Ectodermal cell (in vitro differentiated cells): ENCODE data around the gene HRH1.

Source experiments
- H3K27ac ChIP-seq: 2 replicates; pipeline ENCODE4 v1.7.0; 2013; ENCODE audit warnings: mild to moderate bottlenecking, low read depth, low read length; ENCODE audit not compliant: insufficient read depth, poor library complexity, severe bottlenecking
- H3K27me3 ChIP-seq: 2 replicates; pipeline ENCODE4 v1.7.0; 2013; ENCODE audit warnings: mild to moderate bottlenecking, low read length; ENCODE audit not compliant: insufficient read depth, control insufficient read depth, poor library complexity, severe bottlenecking
- H3K36me3 ChIP-seq: one replicate; pipeline ENCODE4 v1.7.0; 2013; ENCODE audit warnings: low read length; ENCODE audit not compliant: control insufficient read depth, insufficient read depth
- H3K4me1 ChIP-seq: one replicate; pipeline ENCODE4 v1.7.0; 2013; ENCODE audit warnings: low read length; ENCODE audit not compliant: control insufficient read depth, insufficient read depth
- H3K4me3 ChIP-seq: 2 replicates; pipeline ENCODE4 v1.7.0; 2013; ENCODE audit warnings: low read depth, low read length, control low read depth; ENCODE audit not compliant: insufficient read depth
- H3K9me3 ChIP-seq: 2 replicates; pipeline ENCODE4 v1.7.0; 2013; ENCODE audit warnings: mild to moderate bottlenecking, low read length, moderate library complexity; ENCODE audit not compliant: control insufficient read depth
- WGBS, 2 experiments: methylation state at CpG; one replicate each; pipeline ENCODE4 v1.1.7; 2013; ENCODE audit warnings: missing lambda C conversion rate in 2 of 2; 5-methylcytosine and 5-hydroxymethylcytosine counted together

Gene HRH1

DNA sequence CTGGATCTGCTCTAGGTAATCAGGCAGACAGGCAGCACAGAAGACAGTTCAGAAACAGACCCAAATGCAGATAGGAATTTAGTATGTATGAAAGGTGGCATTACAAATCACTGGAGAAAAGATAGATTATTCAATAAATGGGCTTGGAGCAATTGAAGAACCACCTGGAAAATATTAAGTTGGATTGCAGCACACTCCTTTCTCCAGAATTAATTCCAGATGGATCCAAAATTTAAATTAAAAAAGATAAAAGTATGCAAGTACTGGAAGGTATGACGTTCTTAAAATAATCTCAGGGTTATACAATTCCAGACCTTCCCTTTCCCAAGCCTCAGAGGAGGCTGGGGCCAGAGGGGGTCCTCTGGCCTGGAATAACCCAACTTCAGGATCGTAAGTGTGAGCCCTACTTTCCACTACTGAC lies 32.5 kb downstream of the HRH1 start:
- no peaks in the 10 kb centered on the region for H3K27me3 ChIP-seq
- no peak overlapping the region for H3K4me3 ChIP-seq
- H3K4me1 ChIP-seq = no peaks in the 10 kb centered on the region
- H3K27ac ChIP-seq = no peak overlapping the region
- H3K36me3 ChIP-seq = no peaks in the 10 kb centered on the region
- H3K9me3 ChIP-seq = no peaks in the 10 kb centered on the region
- WGBS, 2 experiments = 77 to 89% methylated on average over 2 of the region's 2 CpGs

DNA sequence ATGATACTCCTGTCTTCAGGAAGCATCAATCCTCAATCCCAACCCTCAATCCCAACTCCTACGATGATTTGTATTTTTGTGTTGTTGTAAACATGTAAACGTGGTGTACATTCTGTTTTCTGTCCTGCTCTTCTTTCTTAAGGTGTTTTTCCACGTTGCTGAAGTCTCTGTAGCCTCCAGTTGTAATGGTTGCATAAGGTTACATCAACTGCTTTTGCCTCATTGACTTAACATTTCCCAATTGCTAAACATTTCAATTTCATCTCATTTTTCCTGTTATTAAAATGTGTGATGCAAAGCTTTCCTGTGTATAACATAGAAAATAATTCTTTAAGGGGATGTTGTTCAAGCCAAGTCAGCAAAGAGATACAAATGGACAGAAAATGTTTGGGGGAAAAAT lies 33.4 kb downstream of the HRH1 start:
- H3K4me3 ChIP-seq = no peak overlapping the region
- H3K27ac ChIP-seq = no peak overlapping the region
- no peaks in the 10 kb centered on the region for H3K36me3 ChIP-seq
- no peaks in the 10 kb centered on the region for H3K4me1 ChIP-seq
- no peaks in the 10 kb centered on the region for H3K27me3 ChIP-seq
- WGBS, 2 experiments = 57 to 80% methylated on average over 2 to 3 of the region's 3 CpGs
- no peaks in the 10 kb centered on the region for H3K9me3 ChIP-seq

DNA sequence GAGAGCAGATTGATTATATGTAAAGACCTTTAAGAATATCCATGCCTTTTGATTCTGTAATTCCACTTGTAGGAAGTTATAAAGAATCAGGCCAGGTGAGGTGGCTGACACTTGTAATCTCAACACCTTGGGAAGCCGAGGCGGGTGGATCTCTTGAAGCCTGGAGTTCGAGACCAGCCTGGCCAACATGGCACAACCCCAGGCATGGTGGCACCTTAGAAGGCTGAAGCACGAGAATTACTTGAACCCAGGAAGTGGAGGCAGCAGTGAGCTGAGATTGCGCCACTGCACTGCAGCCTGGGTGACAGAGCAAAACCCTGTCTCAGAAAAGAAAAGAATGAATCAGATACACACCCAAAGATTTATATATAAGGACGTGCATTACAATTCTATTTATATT lies 33.9 kb downstream of the HRH1 start:
- Histone ChIP-seq H3K9me3 (no peaks in the 10 kb centered on the region), H3K27me3 (no peaks in the 10 kb centered on the region), H3K4me1 (no peaks in the 10 kb centered on the region), H3K27ac (no peak overlapping the region), H3K36me3 (no peaks in the 10 kb centered on the region), H3K4me3 (no peak overlapping the region)
- 73 to 80% methylated on average over 5 of the region's 6 CpGs for WGBS, 2 experiments

DNA sequence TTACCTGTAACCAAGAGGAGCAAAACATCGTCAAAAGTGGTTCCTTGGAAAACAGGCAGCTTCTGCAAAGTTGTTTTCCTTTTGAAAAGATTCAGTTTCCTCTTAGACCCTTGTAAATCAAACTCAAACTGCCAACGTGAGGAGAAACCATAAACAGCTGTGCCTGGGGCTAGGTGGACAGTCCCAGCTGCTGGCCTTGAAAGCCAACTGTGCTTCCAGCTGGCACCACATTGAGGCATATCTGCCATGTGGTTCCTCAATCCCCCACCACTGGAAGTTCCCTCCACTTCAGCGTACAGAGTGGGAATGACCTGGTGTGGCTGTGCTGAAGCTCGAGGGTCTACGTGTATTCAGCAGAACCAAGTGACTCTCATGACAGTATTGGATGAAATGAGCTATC lies 40.9 kb downstream of the HRH1 start:
- Histone ChIP-seq H3K4me3 (no peak overlapping the region), H3K4me1 (no peaks in the 10 kb centered on the region), H3K27ac (no peak overlapping the region), H3K27me3 (no peaks in the 10 kb centered on the region), H3K9me3 (no peaks in the 10 kb centered on the region), H3K36me3 (no peaks in the 10 kb centered on the region)
- 91 to 93% methylated on average over 5 of the region's 5 CpGs for WGBS, 2 experiments

DNA sequence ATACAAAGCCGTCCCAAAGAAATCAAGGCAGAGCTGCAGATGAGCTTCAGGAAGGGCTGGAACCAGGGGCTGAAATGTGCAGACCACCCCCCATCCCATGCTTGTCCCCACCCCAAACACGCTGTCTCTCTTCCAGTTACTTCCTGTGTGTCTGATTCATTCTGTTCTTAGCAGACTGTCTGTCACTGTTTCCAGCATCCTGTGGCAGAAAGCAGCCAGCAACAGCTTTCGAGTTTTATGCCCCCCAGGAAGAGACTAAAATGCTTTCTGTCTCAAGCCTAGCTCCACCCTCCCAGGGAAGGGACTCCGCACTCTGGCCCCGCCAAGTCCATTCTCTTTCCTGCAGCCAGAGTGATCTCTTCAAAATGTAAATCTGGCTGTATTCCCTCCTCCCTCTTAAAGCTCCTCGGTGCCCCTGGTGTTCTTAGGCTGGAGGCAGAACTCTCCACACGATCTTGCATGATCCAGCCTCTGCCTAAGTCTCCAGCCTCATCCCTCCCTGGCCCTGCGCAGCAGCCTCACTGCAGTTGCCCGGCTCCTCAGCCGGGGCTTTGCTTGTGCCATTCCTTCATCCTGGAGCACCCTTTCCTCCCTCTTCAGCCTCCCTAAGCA lies 41.5 kb downstream of the HRH1 start:
- no peaks in the 10 kb centered on the region for H3K36me3 ChIP-seq
- H3K9me3 ChIP-seq = no peaks in the 10 kb centered on the region
- H3K27ac ChIP-seq = no peak overlapping the region
- H3K4me3 ChIP-seq = no peak overlapping the region
- no peaks in the 10 kb centered on the region for H3K4me1 ChIP-seq
- 57 to 61% methylated on average over 10 of the region's 10 CpGs for WGBS, 2 experiments
- H3K27me3 ChIP-seq = no peaks in the 10 kb centered on the region

DNA sequence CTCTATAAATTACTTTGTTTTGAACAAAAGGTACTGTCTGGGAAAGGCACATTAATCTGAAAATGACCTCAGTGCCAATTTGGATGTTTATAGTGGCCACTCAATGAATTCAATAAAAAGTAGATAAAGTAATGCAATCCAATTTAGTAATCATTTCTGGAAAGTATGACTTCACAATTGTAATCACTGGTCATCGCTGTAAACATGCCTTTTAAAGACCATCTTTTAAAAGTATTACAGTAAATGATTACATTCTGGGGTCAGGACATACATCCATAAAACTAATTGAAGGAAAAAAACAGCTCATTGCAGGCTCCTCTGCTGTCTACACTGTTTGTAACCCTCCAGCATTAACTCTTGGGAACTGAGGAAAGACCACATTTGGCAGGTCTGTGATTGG lies 43.2 kb downstream of the HRH1 start:
- no peaks in the 10 kb centered on the region for H3K9me3 ChIP-seq
- no peaks in the 10 kb centered on the region for H3K27me3 ChIP-seq
- H3K4me3 ChIP-seq = no peak overlapping the region
- H3K27ac ChIP-seq = no peak overlapping the region
- WGBS, 2 experiments = 88% methylated on average over 1 of the region's 1 CpG; no CpG with 5 or more reads in 1 of the 2 experiments
- H3K4me1 ChIP-seq = no peaks in the 10 kb centered on the region
- H3K36me3 ChIP-seq = no peaks in the 10 kb centered on the region

DNA sequence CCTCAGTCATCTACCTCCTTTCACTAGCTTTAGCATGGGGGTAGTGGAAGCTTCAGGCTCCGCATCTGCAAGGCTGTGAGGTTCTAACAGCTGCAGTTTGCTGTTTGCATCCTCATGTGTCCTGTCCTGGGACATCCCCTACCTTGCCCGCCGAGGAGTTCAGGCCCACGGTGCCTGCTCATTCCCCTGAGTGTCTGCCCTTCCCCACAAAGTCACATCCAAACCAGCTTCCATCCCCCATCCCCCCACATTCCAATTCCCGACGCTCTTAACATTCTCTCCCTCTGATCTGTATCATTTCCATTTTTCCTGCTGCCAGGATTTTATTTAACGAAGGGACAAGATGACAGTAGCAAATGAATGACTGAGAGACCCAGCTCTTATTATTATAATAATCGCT lies 43.8 kb downstream of the HRH1 start:
- no peaks in the 10 kb centered on the region for H3K4me1 ChIP-seq
- WGBS, 2 experiments = 68 to 69% methylated on average over 8 of the region's 8 CpGs

DNA sequence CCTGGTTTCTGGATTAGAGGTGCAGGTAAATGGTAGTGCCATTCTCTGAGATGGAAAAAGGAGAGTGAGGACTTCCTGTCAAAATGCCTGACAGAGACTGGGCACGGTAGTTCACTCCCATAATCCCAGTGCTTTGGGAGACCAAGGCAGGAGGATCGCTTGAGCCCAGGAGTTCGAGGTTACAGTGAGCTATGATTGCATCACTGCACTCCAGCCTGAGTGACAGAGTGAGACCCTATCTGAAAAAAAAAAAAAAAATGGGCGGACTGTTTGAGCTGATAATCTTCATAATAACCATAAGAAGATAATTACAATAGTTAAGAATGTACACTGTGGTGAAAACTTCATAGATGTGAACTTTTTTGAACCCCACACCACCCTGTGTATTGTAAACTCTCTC lies 44.2 kb downstream of the HRH1 start:
- Histone ChIP-seq H3K27ac (no peak overlapping the region), H3K36me3 (no peaks in the 10 kb centered on the region)
- WGBS, 2 experiments = 91% methylated on average over 3 of the region's 4 CpGs

More for the DNA sequence above, 43.8 kb downstream of the HRH1 start:
- H3K27ac ChIP-seq = no peak overlapping the region
- no peaks in the 10 kb centered on the region for H3K9me3 ChIP-seq
- no peaks in the 10 kb centered on the region for H3K36me3 ChIP-seq
- no peak overlapping the region for H3K4me3 ChIP-seq
- H3K27me3 ChIP-seq = no peaks in the 10 kb centered on the region

DNA sequence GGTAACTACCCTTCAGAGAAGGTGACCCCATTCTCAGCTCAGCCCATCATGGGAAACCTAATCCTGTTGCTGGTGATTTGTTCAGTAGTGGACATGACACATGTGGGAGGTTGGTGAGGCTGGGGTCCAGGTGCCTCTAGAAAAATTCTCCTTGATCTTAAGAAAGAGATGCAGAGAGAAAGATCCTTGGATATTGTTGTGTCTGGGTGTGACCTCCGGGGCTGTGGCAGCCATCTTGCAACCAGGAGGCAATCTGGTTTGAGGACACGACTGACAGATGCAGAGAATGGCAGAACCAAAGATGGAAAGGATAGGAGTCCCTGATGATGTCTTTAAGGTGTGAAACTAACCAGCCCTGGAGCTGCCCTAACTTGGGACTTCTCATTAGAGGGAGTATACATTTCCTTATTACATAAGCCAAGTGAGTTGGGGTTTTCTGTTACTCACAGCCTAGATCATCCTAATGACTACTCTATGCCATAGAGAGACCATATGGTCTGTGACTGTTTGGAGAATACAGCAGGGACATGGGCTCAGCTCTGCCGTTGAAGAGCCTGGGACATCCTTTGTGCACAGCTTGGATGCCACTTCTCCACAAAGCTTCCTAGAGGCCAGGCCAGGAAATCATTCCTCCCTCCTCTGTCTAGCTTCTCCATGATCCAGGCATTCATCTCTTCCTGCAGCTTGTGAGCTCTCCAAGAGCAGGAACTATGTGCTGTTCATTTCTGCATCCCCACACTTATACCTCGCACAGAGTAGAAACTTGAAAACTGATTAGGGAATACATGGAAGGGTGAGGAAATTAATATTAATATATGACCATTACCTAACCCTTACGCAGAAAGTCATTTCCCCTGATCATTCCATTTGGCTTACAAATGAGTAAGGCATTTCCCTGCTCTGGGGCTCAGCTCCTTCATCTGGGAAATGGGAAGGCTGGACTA lies 45.9 kb downstream of the HRH1 start:
- Histone ChIP-seq H3K27ac (no peak overlapping the region), H3K27me3 (no peaks in the 10 kb centered on the region), H3K4me1 (no peaks in the 10 kb centered on the region), H3K9me3 (no peaks in the 10 kb centered on the region), H3K36me3 (no peaks in the 10 kb centered on the region), H3K4me3 (no peak overlapping the region)
- WGBS, 2 experiments = 95 to 98% methylated on average over 4 of the region's 5 CpGs

More for the DNA sequence above, 44.2 kb downstream of the HRH1 start:
- Histone ChIP-seq H3K4me1 (no peaks in the 10 kb centered on the region), H3K4me3 (no peak overlapping the region), H3K27me3 (no peaks in the 10 kb centered on the region), H3K9me3 (no peaks in the 10 kb centered on the region)

DNA sequence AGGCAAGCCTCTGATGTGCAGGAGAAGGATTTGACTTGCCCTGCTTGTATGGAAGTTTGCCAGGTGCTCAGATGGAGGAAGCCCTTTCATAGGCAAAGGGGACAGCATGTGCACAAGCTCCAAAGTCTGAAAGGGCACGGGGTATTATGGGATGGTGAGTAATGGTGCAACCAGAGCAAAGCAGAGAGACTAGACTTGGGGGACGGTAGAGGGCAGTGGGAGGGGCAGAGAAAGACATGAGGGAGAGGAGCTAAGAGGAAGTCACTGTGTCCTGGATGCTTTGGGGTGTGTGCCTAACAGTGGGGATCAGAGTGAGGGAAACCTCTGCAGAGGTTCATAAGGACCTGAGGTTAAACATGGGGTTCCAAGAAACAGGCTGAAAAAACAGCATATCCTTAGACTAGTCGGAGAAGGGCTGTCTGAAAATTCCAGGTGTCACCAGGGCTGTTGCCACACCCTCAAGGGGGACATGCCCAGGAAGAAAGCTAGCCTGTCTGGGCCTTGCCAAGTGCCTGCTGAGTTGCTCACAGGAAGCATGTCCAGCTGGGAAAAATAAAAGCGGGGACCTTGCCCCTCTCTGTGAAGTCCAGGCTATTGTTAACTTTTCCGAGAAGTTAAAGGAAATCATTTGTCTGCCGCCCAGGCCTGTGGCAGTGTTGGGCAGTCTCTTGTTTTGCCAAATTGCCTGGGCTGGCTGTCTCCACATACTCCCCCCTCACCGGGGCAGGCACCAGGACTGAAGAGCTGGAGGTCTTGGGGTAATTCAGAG lies 47.1 kb downstream of the HRH1 start:
- Histone ChIP-seq H3K4me3 (no peak overlapping the region), H3K27ac (no peak overlapping the region), H3K4me1 (no peaks in the 10 kb centered on the region), H3K9me3 (no peaks in the 10 kb centered on the region), H3K27me3 (no peaks in the 10 kb centered on the region), H3K36me3 (no peaks in the 10 kb centered on the region)
- 68 to 72% methylated on average over 6 of the region's 7 CpGs for WGBS, 2 experiments
